B cell (primary cell): ENCODE results near the gene CLEC1A. TPM values are rescaled to one million over a fixed set of nuclear protein-coding genes. Genes with fewer than 3 reads are reported as not detected.

ENCODE experiments used
- ATAC-seq: fragments of 200-7000 bp; cut with Tn5 transposase; one replicate; pipeline ENCODE4 v1.10.0; 2021; ENCODE audit warnings: low read depth, mild to moderate bottlenecking, moderate number of reproducible peaks, moderate library complexity
- CTCF ChIA-PET: fragments of 350-600 bp; sonication (Branson Sonifier 250); formaldehyde crosslinking; loops from one replicate; lab custom pipeline; 2021; ENCODE audit warnings: antibody characterized with exemption, inconsistent platforms; lab: Charles Lee
- POLR2A ChIA-PET: fragments of 350-600 bp; sonication (Branson Sonifier 250); formaldehyde crosslinking; loops from one replicate; lab custom pipeline; 2021; ENCODE audit warnings: antibody characterized with exemption; lab: Charles Lee
- DNase-seq: peaks from one replicate; pipeline ENCODE4 v3.0.0; 2013
- H2AFZ ChIP-seq: 2 replicates; pipeline ENCODE4 v1.6.1; 2012; ENCODE audit warnings: mild to moderate bottlenecking, low read depth, low read length; ENCODE audit not compliant: insufficient read depth, poor library complexity, severe bottlenecking
- H3K27ac ChIP-seq, 2 donors: 1 replicate in 1 of 2; 2 replicates in 1 of 2; pipeline ENCODE4 v1.5.1; 2012 to 2013; ENCODE audit warnings: low read length in 2 of 2, mild to moderate bottlenecking in 2 of 2, moderate library complexity in 1 of 2
- H3K27me3 ChIP-seq, 4 experiments: fragments of 200-600 bp in 1 of 4; sonication (generic) in 1 of 4; replicated peaks in 1 of 4; 1 replicate in 2 of 4; 2 replicates in 2 of 4; pipeline versions ENCODE4 v1.6.1 to v1.7.0; 2013 to 2016; ENCODE audit warnings: low read length in 3 of 4, mild to moderate bottlenecking in 2 of 4, mixed read lengths in 1 of 4, moderate library complexity in 1 of 4; ENCODE audit not compliant: insufficient read depth in 4 of 4, control insufficient read depth in 3 of 4; ENCODE audit errors: control extremely low read depth in 1 of 4
- H3K36me3 ChIP-seq, 2 experiments: replicated peaks in 1 of 2; 1 replicate in 1 of 2; 2 replicates in 1 of 2; pipeline versions ENCODE4 v1.6.1 to v1.7.1; 2013; ENCODE audit warnings: low read length in 1 of 2; ENCODE audit not compliant: insufficient read depth in 2 of 2, control insufficient read depth in 1 of 2; ENCODE audit errors: control extremely low read depth in 1 of 2, extremely low read depth in 1 of 2
- H3K4me1 ChIP-seq, 2 donors: fragments of 200-600 bp in 1 of 2; sonication (generic) in 1 of 2; 1 replicate in 1 of 2; 2 replicates in 1 of 2; pipeline versions ENCODE4 v1.5.1 to v1.6.1; 2013 to 2017; ENCODE audit warnings: low read length in 2 of 2; ENCODE audit not compliant: control insufficient read depth in 2 of 2, insufficient read depth in 2 of 2
- H3K4me2 ChIP-seq: replicated peaks from 2 replicates; pipeline ENCODE3; 2012; ENCODE audit warnings: mild to moderate bottlenecking, low read depth, low read length; ENCODE audit not compliant: poor library complexity, severe bottlenecking
- H3K4me3 ChIP-seq, 5 experiments: fragments of 200-600 bp in 1 of 5; sonication (generic) in 1 of 5; 1 replicate in 3 of 5; 2 replicates in 2 of 5; pipeline versions ENCODE4 v1.5.1 to v1.7.0; 2011 to 2016; ENCODE audit warnings: low read length in 4 of 5, mild to moderate bottlenecking in 4 of 5, low read depth in 2 of 5, control low read depth in 1 of 5, moderate library complexity in 1 of 5; ENCODE audit not compliant: insufficient read depth in 1 of 5; ENCODE audit errors: control extremely low read depth in 1 of 5, extremely low read depth in 1 of 5
- H3K79me2 ChIP-seq: fragments of 200-600 bp; sonication (generic); one replicate; pipeline ENCODE4 v1.6.0; 2016; ENCODE audit warnings: low read length; ENCODE audit not compliant: control insufficient read depth, insufficient read depth
- H3K9ac ChIP-seq: fragments of 200-600 bp; sonication (generic); 2 replicates; pipeline ENCODE4 v1.6.1; 2017; ENCODE audit warnings: mild to moderate bottlenecking, low read length, moderate library complexity
- H3K9me3 ChIP-seq, 3 donors: one replicate each; pipeline versions ENCODE4 v1.6.1 to v1.7.1; 2013; ENCODE audit warnings: low read length in 2 of 3; ENCODE audit not compliant: control insufficient read depth in 2 of 3, insufficient read depth in 1 of 3; ENCODE audit errors: control extremely low read depth in 1 of 3
- H4K20me1 ChIP-seq: 2 replicates; pipeline ENCODE4 v1.6.0; 2012; ENCODE audit warnings: mild to moderate bottlenecking, low read length; ENCODE audit not compliant: insufficient read depth, control insufficient read depth, poor library complexity, severe bottlenecking
- H3K27ac Mint-ChIP-seq: one replicate; pipeline ENCODE4 v1.8.0; 2021; ENCODE audit warnings: mixed read lengths
- H3K27me3 Mint-ChIP-seq: one replicate; pipeline ENCODE4 v1.8.0; 2021; ENCODE audit warnings: mixed read lengths
- H3K4me1 Mint-ChIP-seq: one replicate; pipeline ENCODE4 v1.8.0; 2021; ENCODE audit warnings: mixed read lengths
- H3K4me3 Mint-ChIP-seq: one replicate; pipeline ENCODE4 v1.8.0; 2021; ENCODE audit warnings: mixed read lengths
- H3K9me3 Mint-ChIP-seq: one replicate; pipeline ENCODE4 v1.8.0; 2022; ENCODE audit warnings: mixed read lengths; ENCODE audit not compliant: insufficient read depth
- CTCF ChIP-seq: fragments of 200-600 bp; IDR thresholded peaks from one replicate; pipeline ENCODE4 v1.8.0; 2022; ENCODE audit warnings: antibody characterized with exemption, mild to moderate bottlenecking
- EZH2 ChIP-seq: IDR thresholded peaks from 2 replicates; pipeline ENCODE4 v1.6.1; 2012; ENCODE audit warnings: borderline replicate concordance, low read depth, mild to moderate bottlenecking, moderate library complexity, low read length; ENCODE audit not compliant: insufficient read depth, poor library complexity, severe bottlenecking
- WGBS: methylation state at CpG from one replicate; pipeline ENCODE4 v1.1.5; 2013; ENCODE audit warnings: missing lambda C conversion rate; ENCODE audit not compliant: insufficient coverage; 5-methylcytosine and 5-hydroxymethylcytosine counted together
- intact Hi-C: fragments of 100-400 bp; cut with micrococcal nuclease; formaldehyde crosslinking; loops from one replicate; pipeline ENCODE4 v1.10.0; 2022
- polyA plus RNA-seq: library from polyadenylated mRNA; depleted of rRNA; stranded (reverse); fragments of >200 nt; gene quantifications from 2 replicates; pipeline ENCODE4 v1.2.3, GENCODE V29; 2012
- total RNA-seq, 2 donors: library from RNA; stranded (reverse); fragments of 120-200 nt in 1 of 2; gene quantifications; 1 replicate in 1 of 2; 2 replicates in 1 of 2; pipeline versions ENCODE4 v1.2.3 to v1.2.4, GENCODE V29; 2013 to 2022

CLEC1A gene
- total and polyA plus RNA-seq, 2 donors (not counting 1 experiment from before 2014, with no cell fraction given): 0.10 TPM; not detected in 1

- Mint-ChIP-seq H3K9me3 (no peaks in the 10 kb centered on the region), H3K4me3 (peak within 1 kb of the TSS; percentile 18), H3K4me1 (peaks cover 14% of the 10 kb centered on the region), H3K27ac (peak within 1 kb of the TSS; percentile 12), H3K27me3 (peaks cover 60% of the 10 kb centered on the region)
- Histone ChIP-seq H3K36me3 (no peaks in the 10 kb centered on the region), H3K4me1 (peaks cover 7 to 17% of the 10 kb centered on the region in 2 donors), H3K4me2 (peak within 1 kb of the TSS; percentile 36), H3K4me3 (peak within 1 kb of the TSS in 1 of 5 experiments; percentile 71), H3K9ac (no peak within 1 kb of the TSS), H2AFZ (no peak within 1 kb of the TSS), H3K9me3 (peaks cover 0 to 4% (median 0%) of the 10 kb centered on the region in 3 donors), H3K27ac (no peak within 1 kb of the TSS), H3K79me2 (no peaks in the 10 kb centered on the region), H4K20me1 (no peaks in the 10 kb centered on the region), H3K27me3 (peaks cover 0 to 40% (median 28%) of the 10 kb centered on the region in 4 experiments)
- CTCF ChIA-PET: interaction anchor here (0.6 to 2.7 kb wide), 6 partner anchors 9 to 380 kb away, joined by 3 to 8 read pairs (median 4); no protein-coding TSS in a partner anchor
- POLR2A ChIA-PET: no interaction called here
- DNase-seq (peak; percentile 66), ATAC-seq (peak; percentile 56)
- WGBS: no CpG with 5 or more reads among the region's 1 CpG
- intact Hi-C loops: no loop called here
- no peak for TF ChIP-seq CTCF
- no peak for TF ChIP-seq EZH2
Observed at GRCh38 chr12:10130042-10130441, 31.3 kb upstream of the CLEC1A start, which contains the start of gene CLEC7A. Gene CLEC7A, minus strand, starts transcription at chr12:10130199. Its CDS starts 117 bp downstream, at chr12:10130082.

GRCh38 chr12:10128687-10129086 lies 29.9 kb upstream of the CLEC1A start:
- Histone ChIP-seq H3K27ac (no peak overlapping the region), H3K27me3 (peaks cover 0 to 40% (median 28%) of the 10 kb centered on the region in 4 experiments), H3K79me2 (no peaks in the 10 kb centered on the region), H2AFZ (no peak overlapping the region), H3K36me3 (no peaks in the 10 kb centered on the region), H3K9me3 (peaks cover 0 to 4% (median 0%) of the 10 kb centered on the region in 3 donors), H3K9ac (no peak overlapping the region), H3K4me3 (peak overlapping the region in 1 of 5 experiments; percentile 71), H3K4me1 (peaks cover 7 to 17% of the 10 kb centered on the region in 2 donors), H3K4me2 (no peak overlapping the region), H4K20me1 (no peaks in the 10 kb centered on the region)
- ChIA-PET POLR2A (no interaction called here), CTCF (interaction anchor here (2.7 kb wide), 1 partner anchor 24 kb away, joined by 8 read pairs; no protein-coding TSS in a partner anchor)
- TF ChIP-seq CTCF: no peak
- H3K27ac Mint-ChIP-seq: no peak overlapping the region
- no peaks in the 10 kb centered on the region for H3K9me3 Mint-ChIP-seq
- H3K27me3 Mint-ChIP-seq: peaks cover 62% of the 10 kb centered on the region
- ATAC-seq: no peak
- no peak overlapping the region for H3K4me3 Mint-ChIP-seq
- H3K4me1 Mint-ChIP-seq: peaks cover 14% of the 10 kb centered on the region
- intact Hi-C loops: loop anchor here (10.0 kb wide), 1 partner anchor 94 kb away; the partner anchor contains the start of gene CLEC9A
- WGBS: no CpG with 5 or more reads among the region's 5 CpGs
- no peak for DNase-seq
